ENCODE results near the gene RASL10A. TPM values are rescaled to one million over a fixed set of nuclear protein-coding genes. Genes with fewer than 3 reads are reported as not detected.

The RASL10A gene
- total RNA-seq, 1 donor from 2014 or later: 0.65 TPM

- intact Hi-C loops (cut with micrococcal nuclease): no loop called here
- Mint-ChIP-seq H3K9me3 (no peaks in the 10 kb centered on the region), H3K36me3 (ENCODE audit: low read depth) (no peaks in the 10 kb centered on the region), H3K27me3 (ENCODE audit: insufficient read depth) (peaks cover 36% of the 10 kb centered on the region), H3K4me1 (ENCODE audit: low read depth) (peaks cover 12% of the 10 kb centered on the region), H3K27ac (no peak overlapping the region), H3K4me3 (no peak overlapping the region)
- DNase-seq (ENCODE audit: low spot score): no peak
Observed at GRCh38 chr22:29311464-29312217, 3.9 kb downstream of the RASL10A start.

GRCh38 chr22:29310863-29311339 is 4.6 kb downstream of the RASL10A start:
- H3K27me3 Mint-ChIP-seq (ENCODE audit: insufficient read depth): peaks cover 32% of the 10 kb centered on the region

GRCh38 chr22:29310065-29310862 is 5.2 kb downstream of the RASL10A start:
- Mint-ChIP-seq H3K27me3 (ENCODE audit: insufficient read depth) (peaks cover 32% of the 10 kb centered on the region), H3K27ac (no peak overlapping the region), H3K9me3 (no peaks in the 10 kb centered on the region), H3K36me3 (ENCODE audit: low read depth) (no peaks in the 10 kb centered on the region), H3K4me3 (no peak overlapping the region), H3K4me1 (ENCODE audit: low read depth) (peaks cover 12% of the 10 kb centered on the region)
- intact Hi-C loops (cut with micrococcal nuclease): no loop called here
- DNase-seq (ENCODE audit: low spot score): no peak

More at GRCh38 chr22:29310863-29311339, 4.6 kb downstream of the RASL10A start:
- H3K27ac Mint-ChIP-seq: peak overlapping the region; percentile 58
- no peaks in the 10 kb centered on the region for H3K36me3 Mint-ChIP-seq (ENCODE audit: low read depth)
- H3K9me3 Mint-ChIP-seq: no peaks in the 10 kb centered on the region
- no peak overlapping the region for H3K4me3 Mint-ChIP-seq
- intact Hi-C loops (cut with micrococcal nuclease): no loop called here
- DNase-seq (ENCODE audit: low spot score): peak; percentile 53
- H3K4me1 Mint-ChIP-seq (ENCODE audit: low read depth): peaks cover 12% of the 10 kb centered on the region

- Mint-ChIP-seq H3K4me1 (ENCODE audit: low read depth) (peaks cover 9% of the 10 kb centered on the region), H3K27me3 (ENCODE audit: insufficient read depth) (peaks cover 29% of the 10 kb centered on the region), H3K4me3 (no peak overlapping the region), H3K27ac (no peak overlapping the region), H3K9me3 (no peaks in the 10 kb centered on the region), H3K36me3 (ENCODE audit: low read depth) (no peaks in the 10 kb centered on the region)
- DNase-seq (ENCODE audit: low spot score): no peak
- intact Hi-C loops (cut with micrococcal nuclease): loop anchor here (5.0 kb wide), 1 partner anchor 78 kb away; the partner anchor contains the start of gene AP1B1
Observed at GRCh38 chr22:29309332-29310064, 6.0 kb downstream of the RASL10A start.

GRCh38 chr22:29308791-29309262 is 6.7 kb downstream of the RASL10A start:
- Mint-ChIP-seq H3K27ac (no peak overlapping the region), H3K36me3 (ENCODE audit: low read depth) (no peaks in the 10 kb centered on the region), H3K9me3 (no peaks in the 10 kb centered on the region), H3K4me3 (peak overlapping the region; percentile 30), H3K27me3 (ENCODE audit: insufficient read depth) (peaks cover 22% of the 10 kb centered on the region), H3K4me1 (ENCODE audit: low read depth) (peaks cover 3% of the 10 kb centered on the region)
- no peak for DNase-seq (ENCODE audit: low spot score)
- intact Hi-C loops (cut with micrococcal nuclease): loop anchor here (5.0 kb wide), 1 partner anchor 78 kb away; the partner anchor contains the start of gene AP1B1

- Mint-ChIP-seq H3K27me3 (ENCODE audit: insufficient read depth) (peaks cover 17% of the 10 kb centered on the region), H3K4me1 (ENCODE audit: low read depth) (no peaks in the 10 kb centered on the region), H3K36me3 (ENCODE audit: low read depth) (no peaks in the 10 kb centered on the region), H3K4me3 (peak overlapping the region; percentile 30), H3K9me3 (no peaks in the 10 kb centered on the region), H3K27ac (no peak overlapping the region)
- intact Hi-C loops (cut with micrococcal nuclease): loop anchor here (5.0 kb wide), 1 partner anchor 79 kb away; the partner anchor contains the start of gene AP1B1
- no peak for DNase-seq (ENCODE audit: low spot score)
Observed at GRCh38 chr22:29308148-29308790, 7.2 kb downstream of the RASL10A start.

GRCh38 chr22:29307596-29308147 is 7.8 kb downstream of the RASL10A start:
- Mint-ChIP-seq H3K4me3 (peak overlapping the region; percentile 81), H3K27me3 (ENCODE audit: insufficient read depth) (peaks cover 12% of the 10 kb centered on the region), H3K9me3 (no peaks in the 10 kb centered on the region), H3K36me3 (ENCODE audit: low read depth) (no peaks in the 10 kb centered on the region), H3K27ac (peak overlapping the region; percentile 58), H3K4me1 (ENCODE audit: low read depth) (no peaks in the 10 kb centered on the region)
- intact Hi-C loops (cut with micrococcal nuclease): loop anchor here (2.0 to 5.0 kb wide), 2 partner anchors 37 to 80 kb away; partner anchors contain the start of gene AP1B1
- no peak for DNase-seq (ENCODE audit: low spot score)

- H3K4me1 Mint-ChIP-seq (ENCODE audit: low read depth): no peaks in the 10 kb centered on the region
- H3K27ac Mint-ChIP-seq: peak overlapping the region; percentile 58
- intact Hi-C loops (cut with micrococcal nuclease): loop anchor here (2.0 to 5.0 kb wide), 2 partner anchors 36 to 80 kb away; partner anchors contain the start of gene AP1B1
- H3K36me3 Mint-ChIP-seq (ENCODE audit: low read depth): no peaks in the 10 kb centered on the region
- peaks cover 5% of the 10 kb centered on the region for H3K27me3 Mint-ChIP-seq (ENCODE audit: insufficient read depth)
- peak overlapping the region; percentile 81 for H3K4me3 Mint-ChIP-seq
- no peaks in the 10 kb centered on the region for H3K9me3 Mint-ChIP-seq
- DNase-seq (ENCODE audit: low spot score): peak; percentile 39
Observed at GRCh38 chr22:29306835-29307595, 8.5 kb downstream of the RASL10A start.

GRCh38 chr22:29306175-29306834 is 9.2 kb downstream of the RASL10A start, which contains the start of gene GAS2L1:
Gene GAS2L1 (plus strand): TSS chr22:29306650. CDS start chr22:29308106, 1,456 bp downstream.
- Mint-ChIP-seq H3K36me3 (ENCODE audit: low read depth) (peaks cover 2% of the 10 kb centered on the region), H3K27ac (peak within 1 kb of the TSS; percentile 58), H3K4me3 (peak within 1 kb of the TSS; percentile 81), H3K9me3 (no peaks in the 10 kb centered on the region), H3K4me1 (ENCODE audit: low read depth) (no peaks in the 10 kb centered on the region), H3K27me3 (ENCODE audit: insufficient read depth) (peaks cover 4% of the 10 kb centered on the region)
- intact Hi-C loops (cut with micrococcal nuclease): loop anchor here (2.0 to 5.0 kb wide), 2 partner anchors 36 to 81 kb away; partner anchors contain the start of gene AP1B1
- DNase-seq (ENCODE audit: low spot score): peak; percentile 37

GRCh38 chr22:29305836-29306174 is 9.7 kb downstream of the RASL10A start:
- intact Hi-C loops (cut with micrococcal nuclease): loop anchor here (2.0 to 5.0 kb wide), 2 partner anchors 35 to 81 kb away; partner anchors contain the start of gene AP1B1

More at GRCh38 chr22:29305836-29306174, 9.7 kb downstream of the RASL10A start:
- no peaks in the 10 kb centered on the region for H3K4me1 Mint-ChIP-seq (ENCODE audit: low read depth)
- H3K9me3 Mint-ChIP-seq: no peaks in the 10 kb centered on the region
- peaks cover 2% of the 10 kb centered on the region for H3K27me3 Mint-ChIP-seq (ENCODE audit: insufficient read depth)
- DNase-seq (ENCODE audit: low spot score): no peak
- H3K36me3 Mint-ChIP-seq (ENCODE audit: low read depth): peaks cover 7% of the 10 kb centered on the region
- no peak overlapping the region for H3K27ac Mint-ChIP-seq
- H3K4me3 Mint-ChIP-seq: peak overlapping the region; percentile 72
